GM04503 (cell line): ENCODE measurements around the gene ANK3.

Source experiments
- DNase-seq: peaks from one replicate; pipeline ENCODE4 v3.0.0-alpha.2; 2012; ENCODE audit warnings: low read depth

The ANK3 gene

GRCh38 chr10:60175441-60175971, 214.2 kb downstream of the ANK3 start:
- DNase-seq = no peak

- no peak for DNase-seq
These were observed 217.2 kb downstream of the ANK3 start for GRCh38 chr10:60172363-60172990.

GRCh38 chr10:60171436-60172013, 218.2 kb downstream of the ANK3 start:
- no peak for DNase-seq

- no peak for DNase-seq
These were observed 219.4 kb downstream of the ANK3 start for GRCh38 chr10:60170250-60170649.

- DNase-seq = no peak
These were observed 220.6 kb downstream of the ANK3 start for GRCh38 chr10:60169111-60169510.

- no peak for DNase-seq
These were observed 222.6 kb downstream of the ANK3 start for GRCh38 chr10:60167050-60167449.

- no peak for DNase-seq
These were observed 225.9 kb downstream of the ANK3 start for GRCh38 chr10:60163786-60164185.

- no peak for DNase-seq
These were observed 227.0 kb downstream of the ANK3 start for GRCh38 chr10:60162631-60163030.

- DNase-seq = no peak
These were observed 233.6 kb downstream of the ANK3 start for GRCh38 chr10:60155943-60156683.

GRCh38 chr10:60155099-60155877, 234.4 kb downstream of the ANK3 start:
- DNase-seq = no peak

GRCh38 chr10:60149003-60149402, 240.7 kb downstream of the ANK3 start:
- DNase-seq = no peak

GRCh38 chr10:60148266-60148840, 241.3 kb downstream of the ANK3 start:
- DNase-seq = peak; percentile 32

- no peak for DNase-seq
These were observed 242.0 kb downstream of the ANK3 start for GRCh38 chr10:60147576-60148265.

- no peak for DNase-seq
These were observed 242.7 kb downstream of the ANK3 start for GRCh38 chr10:60147025-60147424.

- DNase-seq = no peak
These were observed 245.6 kb downstream of the ANK3 start for GRCh38 chr10:60144099-60144498.

GRCh38 chr10:60142736-60143135, 246.9 kb downstream of the ANK3 start:
- DNase-seq = no peak

GRCh38 chr10:60141896-60142559, 247.6 kb downstream of the ANK3 start:
- DNase-seq = no peak

GRCh38 chr10:60140651-60141632, 248.7 kb downstream of the ANK3 start:
- no peak for DNase-seq

- peak; percentile 12 for DNase-seq
These were observed 249.7 kb downstream of the ANK3 start for GRCh38 chr10:60139798-60140566.
